Activated gamma-delta T cell (primary cell): ENCODE data around the gene MICA.
"Not testable (repeated sequence)": the region's sequence is repeated elsewhere in the genome, so short reads cannot be mapped to it uniquely, and the experiment has no call there.

Experiments used
- DNase-seq: peaks from one replicate; lab custom pipeline; 2025; lab: John Stamatoyannopoulos, UW

The MICA gene

DNA sequence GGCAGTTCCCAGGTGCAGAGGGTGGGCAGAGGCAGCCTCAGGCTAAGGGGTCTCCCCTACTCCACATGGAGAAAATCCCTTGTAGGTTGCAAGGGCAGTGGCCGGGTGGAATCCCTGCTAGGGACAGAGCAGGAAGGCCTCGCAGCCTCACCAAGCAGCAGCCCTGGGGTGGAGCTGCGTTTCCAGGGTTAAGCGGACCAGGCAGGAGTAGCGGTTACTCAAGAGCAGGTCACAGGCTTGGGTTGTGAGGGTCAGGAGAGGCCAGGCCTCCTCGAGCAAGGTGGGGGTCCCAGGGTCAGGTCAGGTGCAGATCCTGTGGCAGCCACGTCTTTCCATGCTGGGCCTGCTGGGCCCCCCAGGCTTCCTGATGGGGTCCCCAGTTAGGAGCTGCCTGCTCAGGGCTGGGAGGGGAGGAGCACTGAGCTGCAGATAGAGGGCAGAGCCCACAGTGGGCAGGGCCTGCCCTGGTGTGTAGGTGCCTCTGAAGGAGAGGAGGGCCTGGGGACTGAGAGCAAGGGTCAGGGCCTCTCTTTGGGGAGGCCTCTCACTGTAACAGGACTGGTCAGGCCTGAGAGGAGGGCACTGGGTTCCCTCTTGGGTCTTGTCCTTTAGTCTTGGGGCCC lies 10.9 kb downstream of the MICA start:
- not testable (repeated sequence) for DNase-seq

DNA sequence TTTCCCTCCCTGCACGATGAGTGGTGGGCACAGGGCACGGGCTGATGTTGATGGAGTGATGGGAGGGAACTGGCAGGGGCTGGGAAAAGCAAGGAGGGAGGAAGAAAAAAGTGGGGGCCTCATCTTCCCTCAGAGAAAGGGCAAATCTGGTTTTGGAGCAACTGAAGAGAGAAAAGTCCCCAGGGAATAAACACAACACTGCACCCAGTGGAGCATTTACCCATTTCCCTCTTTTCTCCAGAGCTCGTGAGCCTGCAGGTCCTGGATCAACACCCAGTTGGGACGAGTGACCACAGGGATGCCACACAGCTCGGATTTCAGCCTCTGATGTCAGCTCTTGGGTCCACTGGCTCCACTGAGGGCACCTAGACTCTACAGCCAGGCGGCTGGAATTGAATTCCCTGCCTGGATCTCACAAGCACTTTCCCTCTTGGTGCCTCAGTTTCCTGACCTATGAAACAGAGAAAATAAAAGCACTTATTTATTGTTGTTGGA lies 11.4 kb downstream of the MICA start:
- DNase-seq, result no peak

DNA sequence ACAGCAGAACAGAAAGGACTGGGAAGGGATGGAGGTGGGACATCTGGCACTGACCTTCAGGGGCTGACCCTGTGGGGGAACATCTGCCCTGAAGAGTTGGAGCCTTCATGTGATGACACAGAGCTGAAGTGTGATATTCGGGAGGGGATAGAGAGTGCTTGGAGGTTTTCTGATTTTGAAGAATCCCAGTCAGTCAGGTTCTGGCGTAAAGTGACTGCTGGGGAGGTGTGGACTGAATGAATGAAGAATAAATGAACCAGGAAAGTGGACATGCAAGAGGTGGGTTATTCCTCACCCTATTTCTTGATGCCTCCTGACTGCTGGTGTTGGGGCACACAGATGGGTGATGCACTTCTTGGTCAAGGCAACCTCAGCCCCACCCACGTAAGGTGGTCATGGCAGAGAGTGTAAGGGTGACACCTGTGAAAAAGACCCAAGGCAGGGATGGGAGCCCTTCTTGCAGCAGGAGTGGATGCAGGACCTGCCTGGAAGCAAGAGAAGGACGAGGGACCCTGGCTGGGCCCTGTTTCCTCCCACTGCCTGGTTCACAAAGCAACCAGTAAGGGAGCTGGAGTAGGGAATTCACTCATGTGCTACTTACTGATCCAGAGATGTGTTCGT lies 13.1 kb downstream of the MICA start:
- no peak for DNase-seq

DNA sequence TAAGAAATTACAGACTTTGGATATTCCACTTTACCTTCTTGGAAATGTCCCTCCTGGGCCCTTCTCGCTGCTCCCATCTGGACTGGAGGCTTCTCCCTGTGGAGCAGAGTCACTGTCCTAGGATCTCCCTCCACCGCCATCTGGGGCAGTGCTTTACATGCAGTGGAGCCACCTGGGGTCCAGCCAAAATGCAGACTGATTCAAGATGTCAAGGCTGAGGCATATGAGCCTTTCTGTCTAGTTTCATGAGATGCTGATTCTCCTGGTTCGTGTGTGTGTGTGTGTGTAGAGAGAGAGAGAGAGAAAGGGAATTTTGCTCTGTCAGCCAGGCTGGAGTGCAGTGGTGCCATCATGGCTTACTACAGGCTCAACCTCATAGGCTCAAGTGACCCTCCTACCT lies 14.9 kb downstream of the MICA start:
- DNase-seq, result no peak

DNA sequence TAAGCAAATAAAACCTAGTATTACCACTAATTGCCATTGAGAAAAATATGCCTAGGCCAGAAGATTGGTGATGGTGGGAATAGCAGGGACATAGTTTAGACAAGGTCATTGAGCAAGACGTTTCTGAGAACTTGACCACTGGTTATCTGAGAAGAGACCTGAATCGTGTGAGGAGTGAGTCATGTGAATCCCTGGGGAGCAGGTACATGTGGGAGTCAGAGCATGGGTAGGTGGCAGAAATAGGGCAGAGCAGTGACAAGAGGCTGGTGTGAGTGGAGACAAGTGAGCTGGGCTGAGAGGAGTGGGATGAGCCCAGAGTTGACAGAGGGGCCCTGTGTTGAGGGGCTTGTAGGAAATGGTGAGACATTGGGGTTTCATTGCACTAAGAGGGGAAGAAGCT lies 16.4 kb downstream of the MICA start:
- DNase-seq, result no peak

DNA sequence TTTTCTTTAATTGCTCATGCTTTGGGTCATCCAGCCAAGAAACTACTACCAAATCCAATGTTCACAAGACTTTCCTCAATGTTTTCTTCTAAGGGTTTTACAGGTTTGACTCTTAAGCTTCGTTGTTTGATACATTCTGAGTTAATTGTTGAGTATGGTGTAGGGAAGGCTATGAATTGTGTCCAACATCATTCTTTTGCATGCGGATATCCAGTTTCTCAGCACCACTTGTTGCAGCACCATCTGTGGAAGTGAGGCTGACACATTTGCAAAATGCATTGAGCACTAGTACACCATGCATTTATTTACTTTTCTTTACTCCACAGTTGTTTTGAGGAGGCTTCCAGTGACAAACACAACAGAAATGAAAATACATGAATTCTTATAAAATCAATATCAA lies 17.2 kb downstream of the MICA start:
- DNase-seq, result no peak

DNA sequence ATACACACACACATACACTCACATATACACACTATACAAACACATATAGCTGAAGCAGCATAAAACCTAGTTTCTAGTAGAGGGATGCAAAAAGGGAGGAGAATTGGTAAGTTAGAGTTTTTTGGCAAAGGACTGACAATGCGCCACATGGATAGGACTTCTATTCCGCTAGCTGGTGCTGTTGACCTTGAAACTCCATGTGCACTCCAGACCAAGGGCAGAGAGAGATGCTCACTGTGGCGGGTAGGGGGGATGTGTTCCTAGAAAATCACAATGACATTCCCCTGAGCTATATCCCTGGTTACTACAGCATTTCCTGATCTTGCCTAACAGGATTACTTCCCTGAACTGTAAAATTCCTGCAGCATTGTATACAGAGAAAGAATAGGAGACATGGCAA lies 19.2 kb downstream of the MICA start:
- no peak for DNase-seq

DNA sequence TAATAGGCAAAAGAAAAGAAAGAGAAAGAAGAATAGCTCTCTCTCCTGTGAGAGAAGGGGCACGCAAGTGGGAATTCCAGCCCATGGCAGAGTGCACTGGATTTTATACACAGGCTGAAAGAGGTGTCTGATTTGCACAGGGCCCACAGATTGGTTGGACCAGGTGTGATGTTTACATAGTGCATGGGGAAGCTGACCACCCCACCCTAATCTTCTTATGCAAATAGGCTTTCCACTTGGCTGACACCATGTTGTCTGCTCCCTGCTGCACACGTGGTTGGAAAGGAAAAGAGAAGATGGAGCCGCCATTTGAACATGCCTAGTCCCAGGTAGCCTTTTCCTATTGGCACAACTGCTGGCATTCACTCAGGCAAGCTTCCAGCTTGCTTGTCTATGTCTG lies 20.2 kb downstream of the MICA start:
- no peak for DNase-seq

DNA sequence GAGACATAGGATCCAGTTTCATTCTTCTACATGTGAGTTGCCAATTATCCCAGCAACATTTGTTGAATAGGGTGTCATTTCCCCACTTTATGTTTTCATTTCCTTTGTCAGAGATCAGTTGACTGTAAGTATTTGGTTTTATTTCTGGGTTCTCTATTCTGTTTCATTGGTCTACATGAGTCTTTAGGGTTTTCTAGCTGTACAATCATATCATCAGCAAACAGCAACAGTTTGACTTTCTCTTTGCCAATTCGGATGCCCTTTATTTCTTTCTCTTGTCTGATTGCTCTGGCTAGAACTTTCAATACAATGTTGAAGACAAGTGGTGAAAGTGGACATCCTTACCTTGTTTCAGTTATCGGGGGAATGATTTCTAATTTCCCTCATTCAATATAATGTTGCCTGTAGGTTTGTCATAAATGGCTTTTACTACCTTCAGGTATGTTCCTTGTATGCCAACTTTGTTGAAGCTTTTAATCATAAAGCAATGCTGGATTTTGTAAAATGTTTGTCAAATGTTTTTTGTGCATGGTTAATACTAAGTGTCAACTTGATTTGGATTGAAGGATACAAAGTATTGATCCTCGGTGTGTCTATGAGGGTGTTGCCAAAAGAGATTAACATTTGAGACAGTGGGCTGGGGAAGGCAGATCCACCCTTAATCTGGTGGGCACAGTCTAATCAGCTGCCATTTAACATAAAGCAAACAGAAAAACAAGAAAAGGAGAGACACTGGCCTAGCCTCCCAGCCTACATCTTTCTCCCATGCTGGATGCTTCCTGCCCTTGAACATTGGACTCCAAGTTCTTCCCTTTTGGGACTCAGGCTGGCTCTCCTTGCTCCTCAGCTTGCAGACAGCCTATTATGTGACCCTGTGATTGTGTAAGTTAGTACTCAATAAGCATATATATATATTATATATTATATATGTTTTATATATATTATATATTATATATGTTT lies 23.3 kb downstream of the MICA start:
- DNase-seq, result no peak

DNA sequence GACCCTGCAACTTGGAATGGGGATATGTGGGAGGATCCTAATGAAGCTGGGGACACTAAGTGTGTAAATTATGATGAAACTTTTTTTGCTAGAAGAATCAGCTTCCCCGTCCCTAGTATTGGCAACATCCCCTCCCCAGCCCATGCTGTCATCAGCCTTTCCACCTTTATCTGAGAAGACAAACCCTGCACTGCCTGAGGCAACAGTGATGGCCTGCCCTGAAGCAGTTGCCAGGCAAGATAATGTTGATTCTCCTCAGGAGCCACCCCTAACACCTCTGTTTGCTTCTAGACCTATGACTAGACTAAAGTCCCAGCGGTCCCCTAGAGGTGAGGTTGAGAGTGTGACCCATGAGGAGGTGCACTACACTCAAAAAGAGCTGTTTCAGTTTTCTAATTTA lies 27.1 kb downstream of the MICA start:
- DNase-seq, result no peak

DNA sequence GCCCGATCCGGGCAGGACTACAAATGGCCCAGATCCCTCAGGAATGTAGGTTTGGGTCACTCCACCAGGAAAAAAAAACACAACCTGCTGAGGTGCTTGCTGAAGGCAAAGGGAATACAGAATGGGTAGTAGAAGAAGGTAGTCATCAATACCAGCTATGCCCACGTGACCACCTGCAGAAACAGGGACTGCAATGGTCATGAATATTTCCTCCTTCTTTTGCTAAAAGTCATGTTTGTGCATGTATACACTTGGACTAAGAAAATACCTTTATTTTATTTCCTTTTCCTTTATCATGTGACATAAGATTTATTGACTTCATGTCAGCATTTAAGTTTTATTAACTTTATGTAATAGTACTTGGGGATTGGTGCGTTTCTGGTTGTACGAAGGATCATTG lies 31.7 kb downstream of the MICA start:
- DNase-seq, result not testable (repeated sequence)

DNA sequence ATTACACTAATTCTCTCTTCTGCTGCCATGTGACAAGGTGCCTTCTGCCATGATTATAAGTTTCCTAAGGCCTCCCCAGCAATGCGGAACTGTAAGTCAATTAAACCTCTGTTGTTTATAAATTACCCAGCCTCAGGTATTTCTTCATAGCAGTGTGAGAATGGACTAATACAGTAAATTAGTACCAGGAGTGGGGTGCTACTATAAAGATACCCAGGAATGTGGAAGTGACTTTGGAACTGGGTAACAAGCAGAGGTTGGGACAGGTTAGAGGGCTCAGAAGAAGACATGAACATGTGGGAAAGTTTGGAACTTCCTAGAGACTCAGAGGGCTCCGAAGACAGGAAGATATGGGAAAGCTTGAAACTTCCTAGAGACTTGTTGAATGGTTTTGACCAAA lies 34.8 kb downstream of the MICA start:
- no peak for DNase-seq

DNA sequence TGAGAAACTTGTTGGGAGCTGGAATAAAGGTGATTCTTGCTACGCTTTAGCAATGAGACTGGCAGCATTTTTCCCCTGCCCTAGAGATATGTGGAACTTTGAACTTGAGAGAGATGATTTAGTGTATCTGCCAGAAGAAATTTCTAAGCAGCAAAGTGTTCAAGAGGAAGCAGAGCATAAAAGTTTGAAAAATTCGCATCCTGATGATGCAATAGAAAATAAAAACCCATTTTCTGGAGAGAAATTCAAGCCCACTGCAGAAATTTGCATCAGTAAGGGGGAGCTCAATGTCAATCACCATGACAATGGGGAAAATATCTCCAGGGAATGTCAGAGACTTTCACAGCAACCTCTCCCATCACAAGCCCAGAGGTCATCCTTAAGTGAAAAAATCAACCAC lies 35.3 kb downstream of the MICA start:
- DNase-seq, result no peak

DNA sequence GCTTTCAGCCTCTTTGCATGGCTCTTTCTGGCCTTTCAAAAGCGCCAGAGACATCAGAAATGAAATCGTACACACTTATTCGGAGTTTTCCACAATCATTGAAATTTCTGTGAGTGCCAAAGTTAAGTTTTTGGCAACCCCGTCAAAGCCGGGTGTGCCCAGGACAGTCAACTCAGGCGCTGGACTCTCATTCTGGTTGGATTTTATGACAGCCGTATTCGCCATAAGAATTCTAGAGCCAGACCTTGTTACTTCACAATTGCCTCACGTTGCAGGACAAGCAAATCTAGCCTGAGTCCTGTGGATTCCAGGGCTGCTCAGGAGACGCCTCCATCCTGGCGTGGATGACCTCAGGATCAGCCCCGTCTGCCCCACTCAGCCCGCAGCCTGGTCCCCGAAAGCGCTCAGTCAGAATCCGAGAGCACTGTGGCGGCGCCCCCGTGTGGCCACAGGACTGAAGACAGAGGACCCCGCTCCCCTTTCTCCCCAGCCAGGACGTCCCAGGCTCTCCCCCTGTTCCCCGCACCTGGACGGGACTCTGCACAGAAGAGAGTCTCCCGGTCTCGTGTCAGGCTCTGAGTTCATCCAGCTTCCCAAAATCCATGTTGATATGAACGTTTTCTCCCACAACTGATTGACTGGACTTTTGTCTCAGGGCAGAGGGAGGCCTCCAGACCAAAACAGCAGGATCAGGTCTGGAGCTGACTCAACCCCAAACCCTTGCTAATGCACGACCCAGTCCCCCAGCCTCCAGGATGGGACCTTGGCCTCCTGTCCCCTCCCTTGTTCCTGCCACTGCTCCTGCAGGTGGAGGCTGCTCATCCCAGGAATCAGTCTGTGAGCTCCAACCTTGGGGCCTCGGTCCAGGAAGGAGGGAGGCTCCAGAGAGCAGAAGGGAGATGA lies 38.2 kb downstream of the MICA start:
- DNase-seq, result peak; percentile 64

DNA sequence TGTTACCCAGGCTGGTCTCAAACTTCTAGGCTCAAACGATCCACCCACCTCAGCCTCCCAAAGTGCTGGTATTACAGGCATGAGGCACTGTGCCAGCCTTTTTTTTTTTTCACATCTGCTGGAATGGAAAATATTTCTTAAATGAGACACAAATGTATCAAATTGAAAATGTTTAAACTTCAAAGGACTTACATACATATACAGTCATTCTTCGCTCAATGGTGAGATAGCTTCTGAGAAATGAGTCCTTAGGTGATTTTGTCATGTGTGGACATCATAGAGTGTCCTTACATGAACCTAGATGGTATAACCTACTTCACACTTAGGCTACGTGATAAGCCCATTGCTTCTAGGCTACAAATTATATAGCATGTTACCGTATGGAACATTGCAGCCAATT lies 43.1 kb downstream of the MICA start:
- DNase-seq, result no peak

DNA sequence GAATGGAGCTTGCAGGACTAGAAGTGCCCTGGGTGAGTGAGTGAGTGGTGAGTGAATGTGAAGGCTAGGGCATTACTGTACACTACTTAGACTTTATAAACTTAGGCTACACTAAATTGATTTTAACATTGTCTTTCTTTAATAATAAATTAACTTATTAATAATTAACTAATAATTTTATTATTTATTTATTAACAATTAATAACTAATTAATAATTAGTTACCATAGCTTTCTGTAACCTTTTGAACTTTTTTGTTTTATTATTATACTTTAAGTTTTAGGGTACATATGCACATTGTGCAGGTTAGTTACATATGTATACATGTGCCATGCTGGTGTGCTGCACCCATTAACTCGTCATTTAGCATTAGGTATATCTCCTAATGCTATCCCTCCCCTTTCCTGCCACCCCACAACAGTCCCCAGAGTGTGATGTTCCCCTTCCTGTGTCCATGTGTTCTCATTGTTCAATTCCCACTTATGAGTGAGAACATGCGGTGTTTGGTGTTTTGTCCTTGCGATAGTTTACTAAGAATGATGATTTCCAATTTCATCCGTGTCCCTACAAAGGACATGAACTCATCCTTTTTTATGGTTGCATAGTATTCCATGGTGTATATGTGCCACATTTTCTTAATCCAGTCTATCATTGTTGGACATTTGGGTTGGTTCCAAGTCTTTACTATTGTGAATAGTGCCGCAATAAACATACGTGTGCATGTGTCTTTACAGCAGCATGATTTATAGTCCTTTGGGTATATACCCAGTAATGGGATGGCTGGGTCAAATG lies 43.8 kb downstream of the MICA start:
- DNase-seq, result not testable (repeated sequence)

DNA sequence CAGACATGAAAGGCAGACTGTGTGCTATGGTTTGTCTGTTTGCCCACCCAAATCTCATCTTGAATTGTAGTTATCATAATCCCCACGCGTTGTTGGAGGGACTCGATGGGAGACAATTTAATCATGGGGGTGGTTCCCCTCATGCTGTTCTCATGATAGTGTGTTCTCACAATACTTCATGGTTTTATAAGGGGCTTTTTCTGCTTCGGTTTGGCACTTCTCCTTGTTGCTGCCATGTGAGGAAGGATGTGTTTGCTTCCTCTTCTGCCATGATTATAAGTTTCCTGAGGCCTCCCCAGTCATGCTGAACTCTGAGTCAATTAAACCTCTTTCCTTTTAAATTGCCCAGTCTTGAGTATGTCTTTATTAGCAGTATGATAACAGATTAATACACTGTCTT lies 47.4 kb downstream of the MICA start:
- no peak for DNase-seq

DNA sequence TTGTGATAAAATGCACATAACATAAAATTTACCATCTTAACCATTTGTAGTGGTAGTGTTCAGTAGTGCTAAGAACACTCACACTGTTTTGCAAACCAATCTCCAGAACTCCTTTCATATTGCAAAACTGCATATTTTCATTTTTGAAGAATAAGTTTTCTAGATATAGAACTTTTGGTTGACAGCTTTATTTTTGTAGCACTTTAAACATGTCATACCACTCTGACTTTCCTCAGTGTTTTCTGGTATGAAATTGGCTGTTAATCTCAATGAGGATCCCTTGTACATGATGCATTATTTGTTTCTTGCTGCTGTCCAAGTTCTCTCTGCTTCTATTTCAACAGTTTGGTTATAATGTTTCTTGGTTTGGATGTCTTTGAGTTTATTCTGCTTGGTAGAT lies 49.5 kb downstream of the MICA start:
- no peak for DNase-seq

DNA sequence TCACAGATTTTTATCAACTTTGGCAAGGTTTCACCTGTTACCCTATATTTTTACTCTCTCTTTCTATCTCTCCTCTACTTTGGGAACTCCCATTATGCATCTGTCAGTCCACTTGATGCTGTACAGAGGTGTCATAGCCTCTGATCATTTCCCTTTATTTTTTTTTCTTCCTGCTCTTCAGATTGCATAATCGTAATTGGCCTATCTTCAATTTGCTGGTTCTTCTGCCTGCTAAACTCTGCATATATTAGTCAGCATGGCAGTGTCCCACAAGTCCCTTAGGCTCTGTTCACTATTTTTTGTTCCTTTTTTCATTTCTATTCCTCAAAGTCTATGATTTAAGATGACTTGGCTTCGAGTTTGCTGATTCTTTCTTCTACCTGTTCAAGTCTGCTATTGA lies 49.9 kb downstream of the MICA start:
- DNase-seq, result no peak

DNA sequence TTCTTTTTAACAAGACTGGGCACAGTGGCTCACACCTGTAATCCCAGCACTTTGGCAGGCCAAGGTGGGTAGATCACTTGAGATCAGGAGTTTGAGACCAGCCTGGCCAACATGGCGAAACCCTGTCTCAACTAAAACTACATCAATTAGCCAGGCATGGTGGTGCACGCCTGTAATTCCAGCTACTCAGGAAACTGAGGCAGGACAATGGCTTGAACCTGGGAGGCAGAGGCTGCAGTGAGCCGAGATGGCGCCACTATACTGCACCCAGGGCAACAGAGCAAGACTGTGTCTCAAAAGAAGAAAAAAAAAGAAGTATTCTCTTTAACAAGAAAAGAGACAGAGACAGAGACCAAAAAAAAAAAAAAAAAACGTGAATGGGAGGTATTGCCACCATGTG lies 56.5 kb downstream of the MICA start:
- DNase-seq, result not testable (repeated sequence)
